ENCODE data around the gene HMX1.

- TF ChIP-seq PML (IDR thresholded peaks at IDR 0.05; ENCODE audit: low read length) (no peak), SPI1 (IDR thresholded peaks at IDR 0.05; ENCODE audit: borderline replicate concordance, insufficient read depth, low read depth, low read length) (no peak), ATF7 (IDR thresholded peaks at IDR 0.05; ENCODE audit: low read depth) (no peak), USF1 (IDR thresholded peaks at IDR 0.05; ENCODE audit: borderline replicate concordance, extremely low read length, insufficient read depth, low read depth, low read length) (no peak), CTCF (IDR thresholded peaks at IDR 0.05 in 2 of 3, conservative IDR thresholded peaks at IDR 0.05 in 1 of 3; ENCODE audit: control insufficient read depth in 2 of 3, extremely low read depth in 1 of 3, insufficient read depth in 1 of 3, low read depth in 3 of 3, low read length in 3 of 3) (no peak), USF2 (IDR thresholded peaks at IDR 0.05; ENCODE audit: borderline replicate concordance, low read depth, low read length) (no peak), FOXM1 (IDR thresholded peaks at IDR 0.05; ENCODE audit: low read depth, low read length) (no peak)
- TF ChIP-seq, protein P1, sequence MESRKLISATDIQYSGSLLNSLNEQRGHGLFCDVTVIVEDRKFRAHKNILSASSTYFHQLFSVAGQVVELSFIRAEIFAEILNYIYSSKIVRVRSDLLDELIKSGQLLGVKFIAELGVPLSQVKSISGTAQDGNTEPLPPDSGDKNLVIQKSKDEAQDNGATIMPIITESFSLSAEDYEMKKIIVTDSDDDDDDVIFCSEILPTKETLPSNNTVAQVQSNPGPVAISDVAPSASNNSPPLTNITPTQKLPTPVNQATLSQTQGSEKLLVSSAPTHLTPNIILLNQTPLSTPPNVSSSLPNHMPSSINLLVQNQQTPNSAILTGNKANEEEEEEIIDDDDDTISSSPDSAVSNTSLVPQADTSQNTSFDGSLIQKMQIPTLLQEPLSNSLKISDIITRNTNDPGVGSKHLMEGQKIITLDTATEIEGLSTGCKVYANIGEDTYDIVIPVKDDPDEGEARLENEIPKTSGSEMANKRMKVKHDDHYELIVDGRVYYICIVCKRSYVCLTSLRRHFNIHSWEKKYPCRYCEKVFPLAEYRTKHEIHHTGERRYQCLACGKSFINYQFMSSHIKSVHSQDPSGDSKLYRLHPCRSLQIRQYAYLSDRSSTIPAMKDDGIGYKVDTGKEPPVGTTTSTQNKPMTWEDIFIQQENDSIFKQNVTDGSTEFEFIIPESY (IDR thresholded peaks at IDR 0.05): no peak
Observed at GRCh38 chr4:8894424-8894816, 22.8 kb upstream of the HMX1 start.
